Measurements from ENCODE around the gene SH3BP4.

- no peak for TF ChIP-seq POLR2A (IDR thresholded peaks at IDR 0.05; ENCODE audit: low read depth, low read length)
- no peak for TF ChIP-seq POLR2AphosphoS5 (IDR thresholded peaks at IDR 0.05; ENCODE audit: low read depth, low read length)
- no peak for TF ChIP-seq SPI1 (IDR thresholded peaks at IDR 0.05; ENCODE audit: low read depth, low read length)
- no peak for TF ChIP-seq TAF1 (IDR thresholded peaks at IDR 0.05; ENCODE audit: low read depth, low read length)
Observed at GRCh38 chr2:235032466-235032865, 80.6 kb downstream of the SH3BP4 start.
